ENCODE measurements around the gene CAMKMT.

CAMKMT gene

GRCh38 chr2:44598330-44599119, 236.8 kb downstream of the CAMKMT start:
- DNase-seq (ENCODE audit: low spot score), result no peak

GRCh38 chr2:44599130-44599529, 237.4 kb downstream of the CAMKMT start:
- DNase-seq (ENCODE audit: low spot score), result no peak

- DNase-seq (ENCODE audit: low spot score), result no peak
Observed at GRCh38 chr2:44602446-44602845, 240.7 kb downstream of the CAMKMT start.

- DNase-seq (ENCODE audit: low spot score), result no peak
Observed at GRCh38 chr2:44605511-44605910, 243.8 kb downstream of the CAMKMT start.

- DNase-seq (ENCODE audit: low spot score), result no peak
Observed at GRCh38 chr2:44612276-44612675, 250.5 kb downstream of the CAMKMT start.

- no peak for DNase-seq (ENCODE audit: low spot score)
Observed at GRCh38 chr2:44614940-44615339, 253.2 kb downstream of the CAMKMT start.

- no peak for DNase-seq (ENCODE audit: low spot score)
Observed at GRCh38 chr2:44615950-44616518, 254.3 kb downstream of the CAMKMT start.

GRCh38 chr2:44616667-44617155, 255.0 kb downstream of the CAMKMT start:
- no peak for DNase-seq (ENCODE audit: low spot score)

GRCh38 chr2:44618251-44619023, 256.7 kb downstream of the CAMKMT start:
- DNase-seq (ENCODE audit: low spot score), result no peak

- DNase-seq (ENCODE audit: low spot score), result no peak
Observed at GRCh38 chr2:44620189-44620990, 258.6 kb downstream of the CAMKMT start.

GRCh38 chr2:44623622-44624351, 262.0 kb downstream of the CAMKMT start:
- no peak for DNase-seq (ENCODE audit: low spot score)

- no peak for DNase-seq (ENCODE audit: low spot score)
Observed at GRCh38 chr2:44628297-44628696, 266.6 kb downstream of the CAMKMT start.

- DNase-seq (ENCODE audit: low spot score), result no peak
Observed at GRCh38 chr2:44632931-44633689, 271.4 kb downstream of the CAMKMT start.

- DNase-seq (ENCODE audit: low spot score), result no peak
Observed at GRCh38 chr2:44635725-44636124, 274.0 kb downstream of the CAMKMT start.

GRCh38 chr2:44638649-44639048, 276.9 kb downstream of the CAMKMT start:
- DNase-seq (ENCODE audit: low spot score), result no peak

GRCh38 chr2:44639399-44639798, 277.7 kb downstream of the CAMKMT start:
- no peak for DNase-seq (ENCODE audit: low spot score)

- no peak for DNase-seq (ENCODE audit: low spot score)
Observed at GRCh38 chr2:44642123-44642857, 280.5 kb downstream of the CAMKMT start.

GRCh38 chr2:44645937-44646336, 284.2 kb downstream of the CAMKMT start:
- DNase-seq (ENCODE audit: low spot score), result no peak

GRCh38 chr2:44649381-44649780, 287.6 kb downstream of the CAMKMT start:
- DNase-seq (ENCODE audit: low spot score), result no peak

- DNase-seq (ENCODE audit: low spot score), result no peak
Observed at GRCh38 chr2:44650796-44651195, 289.0 kb downstream of the CAMKMT start.

Data from left forelimb (tissue), 1 donor.